GM21360 (cell line): ENCODE data around the gene FAM81A.

Experiments used
- ATAC-seq: cut with Tn5 transposase; IDR thresholded peaks from one replicate; pipeline ENCODE4 v1.9.1; 2021; ENCODE audit warnings: mild to moderate bottlenecking, moderate library complexity; ENCODE audit not compliant: unreplicated experiment

Gene FAM81A

GRCh38 chr15:59537403-59537802 is 99.4 kb downstream of the FAM81A start:
- no peak for ATAC-seq

- ATAC-seq, result no peak
Observed at GRCh38 chr15:59538494-59538893, 100.5 kb downstream of the FAM81A start.

DNA sequence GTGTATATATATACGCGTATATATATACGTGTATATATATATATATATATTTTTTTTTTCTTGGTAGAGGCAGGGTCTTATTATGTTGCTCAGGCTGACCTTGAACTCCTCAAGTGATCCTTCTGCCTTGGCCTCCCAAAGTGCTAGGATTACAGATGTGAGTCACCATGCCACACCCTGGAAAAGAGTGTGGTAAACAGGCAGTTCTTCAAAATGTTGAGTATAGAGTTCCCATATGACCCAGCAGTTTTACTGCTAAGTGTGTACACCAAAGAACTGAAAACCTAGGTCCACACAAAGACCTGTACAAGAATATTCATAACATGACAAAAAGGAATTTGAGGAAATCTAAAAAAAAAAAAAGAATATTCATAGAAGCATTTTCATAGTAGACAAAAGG is 101.8 kb downstream of the FAM81A start:
- ATAC-seq, result no peak

DNA sequence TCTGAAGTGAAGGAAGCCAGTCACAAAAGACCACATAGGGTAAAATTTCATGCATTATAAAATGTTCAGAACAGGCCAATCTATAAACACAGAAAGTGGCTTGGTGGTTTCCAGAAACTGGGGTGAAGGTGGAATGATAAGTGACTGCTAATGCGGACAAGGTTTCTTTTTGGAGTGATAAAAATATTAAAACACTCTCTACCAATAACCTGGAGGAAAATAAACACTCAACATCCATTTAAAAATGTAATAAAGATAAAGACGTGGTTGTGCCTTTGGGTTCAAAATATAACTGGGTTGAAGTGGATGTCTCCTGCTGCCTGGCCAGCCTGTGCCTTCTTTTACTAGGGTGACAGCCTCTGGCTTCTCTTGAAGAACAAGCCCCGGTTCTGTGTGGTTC is 102.7 kb downstream of the FAM81A start:
- ATAC-seq, result no peak

DNA sequence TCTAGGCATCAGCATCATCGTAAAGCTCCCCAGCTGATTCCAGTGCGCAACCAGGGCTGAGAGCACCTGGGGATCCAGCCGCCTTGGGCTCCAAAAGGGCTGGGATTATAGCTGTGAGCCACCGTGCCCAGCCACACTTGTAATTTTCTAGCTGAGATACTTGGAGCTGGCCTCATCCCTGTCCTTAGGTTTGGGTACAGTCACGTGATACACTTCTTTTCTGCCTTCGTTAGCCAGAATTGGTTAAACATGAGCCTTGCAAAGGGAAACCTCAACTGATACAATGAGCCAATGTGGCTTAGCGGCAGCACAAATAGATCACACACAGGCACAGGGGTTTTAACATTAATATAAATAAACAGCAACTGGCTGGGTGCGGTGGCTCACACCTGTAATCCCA is 103.8 kb downstream of the FAM81A start:
- ATAC-seq, result no peak

DNA sequence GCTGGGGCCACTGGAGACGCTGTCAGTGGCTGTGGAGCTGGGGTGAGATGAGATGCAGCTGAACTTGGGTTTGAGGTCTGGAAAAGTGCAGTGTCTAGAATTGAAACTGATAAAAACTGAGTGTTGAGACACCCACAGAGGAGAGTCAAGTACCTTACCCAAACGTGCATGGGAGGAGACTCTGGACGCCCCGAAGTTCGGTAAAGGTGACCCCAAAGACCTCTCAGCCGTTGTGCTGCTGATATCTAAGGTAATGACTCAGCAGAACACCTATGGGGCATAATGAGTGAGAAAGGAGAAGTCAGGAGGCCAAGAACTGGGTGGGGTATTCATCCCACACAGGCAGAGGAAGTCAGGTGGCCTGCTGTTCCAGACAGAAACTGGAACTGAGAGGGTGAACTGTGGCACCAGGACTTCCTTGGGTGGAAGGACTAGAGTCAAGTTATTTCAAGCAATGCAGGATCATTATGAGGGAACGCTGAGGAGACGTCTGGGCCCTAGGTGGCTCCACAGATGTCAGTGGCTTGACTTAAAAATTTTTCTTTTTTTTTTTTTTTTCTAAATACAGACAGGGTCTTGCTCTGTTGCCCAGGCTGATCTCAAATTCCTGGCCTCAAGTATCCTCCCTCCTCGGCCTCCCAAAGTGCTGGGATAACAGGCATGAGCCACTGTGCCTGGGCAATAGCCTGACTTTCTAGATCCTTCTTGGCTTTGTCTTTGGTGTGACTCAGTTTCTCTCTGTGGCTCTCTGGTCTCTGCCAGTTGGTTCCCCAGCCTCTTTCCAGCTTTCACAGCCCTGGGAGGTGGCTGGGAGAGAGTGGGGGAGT is 105.9 kb downstream of the FAM81A start:
- peak; percentile 74 for ATAC-seq

DNA sequence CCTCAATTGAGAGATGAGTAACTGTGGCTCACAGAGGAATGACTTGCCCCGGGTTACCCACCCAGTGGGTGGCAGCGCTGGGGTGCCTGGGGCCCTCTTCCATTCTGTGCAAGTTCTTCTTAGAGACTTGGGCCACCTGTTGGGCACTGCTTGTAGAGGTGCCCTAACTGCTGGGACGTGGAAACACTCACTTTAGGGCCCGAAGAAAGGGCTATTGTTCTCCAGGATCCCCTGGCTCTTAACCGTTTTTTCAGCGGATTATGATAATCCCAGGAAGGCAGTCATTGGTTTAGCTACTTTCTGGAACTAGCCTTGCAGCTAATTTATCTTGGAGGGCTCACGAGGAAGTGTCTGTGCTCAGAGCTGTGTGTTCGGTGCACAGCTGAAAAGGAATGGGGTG is 107.6 kb downstream of the FAM81A start:
- no peak for ATAC-seq

DNA sequence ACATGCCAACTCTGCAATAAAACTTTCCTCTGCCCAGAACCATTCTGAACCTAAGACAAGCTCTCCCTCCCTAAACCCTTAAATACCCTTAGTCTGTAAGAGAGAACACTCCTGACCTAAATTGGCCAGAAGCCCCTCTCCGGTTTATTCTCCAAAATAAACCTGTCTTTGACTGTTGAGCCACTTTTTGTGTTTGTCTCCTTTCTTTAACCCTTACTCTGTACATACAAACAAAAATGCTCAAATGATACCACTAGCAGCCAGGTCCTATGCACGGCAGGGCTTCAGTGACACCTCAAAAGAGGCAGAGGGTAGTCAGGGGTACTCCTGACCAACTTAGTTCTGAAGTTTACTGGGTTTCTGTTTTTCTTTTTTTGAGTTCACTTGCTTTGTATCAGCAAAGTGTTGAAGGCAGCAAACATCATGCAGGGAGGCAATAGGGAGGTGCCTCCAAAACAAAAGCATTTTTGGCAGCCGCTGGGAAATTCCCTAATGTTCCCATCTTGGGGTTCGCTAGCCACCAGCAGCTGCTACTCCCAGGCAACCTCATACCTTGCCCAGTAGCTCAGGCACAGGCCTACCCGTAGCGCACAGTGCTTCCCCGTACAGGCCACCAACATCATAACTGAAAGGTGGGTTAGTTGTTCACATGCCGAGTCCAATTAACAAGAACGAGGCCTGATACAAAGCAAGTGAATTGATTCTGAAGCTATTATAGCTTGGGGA is 110.7 kb downstream of the FAM81A start:
- ATAC-seq, result no peak

DNA sequence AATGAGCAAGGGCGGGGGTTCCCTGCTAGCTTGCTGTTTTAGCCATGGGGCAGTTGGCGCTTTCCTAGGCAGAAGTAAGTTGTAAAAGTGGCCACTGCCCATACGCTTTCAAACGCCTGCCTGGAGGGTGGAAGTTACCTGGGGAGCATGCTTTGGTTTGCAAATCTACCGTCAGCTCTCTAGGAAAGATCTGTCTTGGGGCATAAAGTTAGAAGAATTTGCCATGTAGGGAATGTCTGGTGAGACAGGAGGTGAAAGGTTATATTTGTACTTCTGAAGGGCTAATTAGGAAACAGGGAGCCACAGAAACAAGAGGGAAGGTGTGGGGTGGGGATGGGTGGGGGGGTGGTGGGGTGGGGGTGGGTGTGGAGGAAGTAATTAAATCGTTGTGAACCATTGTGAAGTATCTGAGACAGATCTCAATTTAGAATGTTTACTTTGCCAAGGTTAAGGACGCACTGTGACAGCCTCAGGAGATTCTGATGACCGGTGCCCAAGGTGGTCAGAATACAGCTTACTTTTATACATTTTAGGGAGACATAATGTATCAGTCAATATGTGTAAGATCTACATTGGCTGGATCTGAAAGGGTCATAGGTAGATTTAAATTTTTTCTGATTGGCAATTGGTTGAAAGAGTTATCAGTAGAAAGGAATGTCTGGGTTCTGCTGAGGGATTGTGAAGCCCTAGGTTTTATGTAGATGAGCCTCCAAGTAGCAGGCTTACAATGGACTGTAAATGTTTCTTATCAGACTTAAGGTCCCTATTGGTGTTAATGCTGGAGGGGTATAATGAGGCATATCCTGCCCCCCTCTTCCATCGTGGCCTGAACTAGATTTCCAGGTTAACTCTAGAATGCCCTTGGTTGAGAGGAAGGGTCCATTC is 111.6 kb downstream of the FAM81A start:
- ATAC-seq, result no peak

DNA sequence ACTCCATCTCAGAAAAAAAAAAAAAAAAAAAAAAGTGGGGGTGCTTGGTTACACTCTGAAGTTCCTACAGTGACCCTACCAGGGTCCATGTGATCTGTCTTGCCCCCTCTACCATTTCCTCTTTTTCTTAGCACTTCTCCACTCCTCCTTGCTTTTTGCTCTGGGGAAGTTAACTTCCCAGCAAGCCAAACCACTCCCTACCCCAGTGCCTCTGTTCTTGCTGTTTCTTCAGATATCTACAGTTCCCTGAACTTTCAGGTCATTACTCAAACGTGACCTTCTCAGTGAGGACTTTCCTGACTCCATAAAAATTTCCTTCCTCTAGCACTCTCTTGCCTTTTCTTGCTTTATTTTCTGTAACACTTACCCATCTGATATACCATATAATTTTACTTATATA is 112.5 kb downstream of the FAM81A start:
- no peak for ATAC-seq

DNA sequence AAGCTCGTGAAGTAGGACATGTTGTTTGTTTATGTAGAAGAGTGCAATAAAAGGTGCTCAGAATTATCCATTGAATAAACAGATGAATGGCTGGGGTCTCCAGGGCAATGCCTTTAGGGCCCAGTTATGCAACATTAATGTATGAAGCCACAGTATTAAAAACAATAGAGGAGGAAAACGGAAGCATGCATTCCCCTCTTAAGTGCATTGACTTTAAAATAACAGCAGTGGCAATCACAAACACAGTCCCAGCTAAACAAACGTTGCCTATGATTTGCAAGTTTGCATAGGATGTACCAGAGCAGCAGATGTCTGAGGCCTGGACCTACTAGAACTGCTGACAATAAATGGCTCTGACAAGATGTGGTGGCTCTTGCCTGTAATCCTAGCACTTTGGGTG is 113.0 kb downstream of the FAM81A start:
- ATAC-seq, result no peak

GRCh38 chr15:59553879-59554735 is 116.1 kb downstream of the FAM81A start:
- no peak for ATAC-seq

DNA sequence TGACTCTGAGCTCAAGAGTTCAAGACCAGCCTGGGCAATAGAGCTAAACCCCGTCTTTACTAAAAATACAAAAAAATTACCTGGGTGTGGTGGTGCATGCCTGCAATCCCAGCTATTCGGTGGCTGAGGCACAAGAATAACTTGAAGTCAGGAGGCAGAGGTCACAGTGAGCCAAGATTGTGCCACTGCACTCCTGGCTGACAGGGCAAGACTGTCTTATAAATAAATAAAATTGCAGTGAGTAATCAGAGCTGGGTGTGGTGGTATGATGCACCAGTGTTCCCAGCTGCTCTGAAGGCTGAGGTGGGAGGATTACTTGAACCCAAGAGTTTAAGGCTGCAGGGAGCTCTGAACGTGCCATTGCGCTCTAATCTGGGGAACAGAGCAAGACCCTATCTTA is 117.7 kb downstream of the FAM81A start:
- no peak for ATAC-seq

DNA sequence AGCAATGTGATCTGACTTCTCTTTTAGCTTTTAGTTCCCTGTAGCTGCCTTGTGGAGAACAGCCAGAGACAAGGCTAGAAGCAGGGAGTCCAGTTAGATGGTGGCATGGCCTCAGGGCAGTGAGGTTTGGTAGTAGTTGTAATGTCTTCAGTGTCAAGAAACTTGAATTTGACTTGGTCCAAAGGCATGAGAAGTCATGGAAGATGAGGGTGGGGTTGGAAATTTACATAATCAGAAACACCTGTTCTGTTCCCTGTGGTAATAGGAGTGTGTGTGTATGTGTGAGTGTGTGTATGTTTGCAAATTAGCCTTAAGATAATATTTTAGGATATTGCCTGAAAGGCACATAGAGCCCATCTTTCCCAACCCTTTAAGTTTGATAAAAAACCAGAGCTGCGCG is 118.4 kb downstream of the FAM81A start:
- ATAC-seq, result no peak

DNA sequence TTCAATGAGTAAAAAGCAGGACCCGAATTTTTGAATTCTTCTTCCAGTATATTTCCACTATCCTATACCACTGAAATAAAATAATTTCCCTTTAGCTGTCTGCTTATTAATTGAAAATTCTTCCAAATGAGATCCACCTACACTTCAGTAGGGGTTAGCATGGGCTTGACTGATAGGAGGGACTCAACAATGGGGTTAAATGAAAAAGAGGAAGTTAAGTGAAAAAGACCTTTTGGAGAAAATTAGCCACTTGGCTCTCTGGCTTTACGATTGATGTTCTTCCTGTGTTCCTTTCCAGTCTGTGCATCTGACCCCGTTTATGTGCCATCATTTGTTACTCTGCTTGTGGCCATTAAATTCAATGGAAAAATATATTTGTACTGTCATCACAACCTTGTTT is 119.6 kb downstream of the FAM81A start:
- ATAC-seq, result no peak

DNA sequence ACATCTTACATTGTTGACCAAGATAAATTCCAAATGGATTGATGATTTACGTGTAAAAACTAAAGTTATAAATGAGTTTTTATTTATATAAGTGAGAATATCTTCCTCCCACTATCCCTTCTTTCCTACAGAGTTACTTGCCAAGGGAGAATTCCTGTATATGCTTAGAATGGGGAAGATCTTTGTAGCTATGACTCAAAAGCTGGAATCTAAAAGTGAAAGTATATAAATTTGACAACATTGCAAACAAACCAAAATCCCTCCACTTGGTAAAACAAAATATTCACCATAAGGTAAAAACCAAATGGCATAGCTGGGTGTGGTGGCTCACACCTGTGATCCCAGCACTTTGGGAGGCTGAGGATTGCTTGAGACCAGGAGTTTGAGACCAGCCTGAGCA is 120.9 kb downstream of the FAM81A start:
- ATAC-seq, result no peak

- no peak for ATAC-seq
Observed at GRCh38 chr15:59561547-59561946, 123.6 kb downstream of the FAM81A start.

DNA sequence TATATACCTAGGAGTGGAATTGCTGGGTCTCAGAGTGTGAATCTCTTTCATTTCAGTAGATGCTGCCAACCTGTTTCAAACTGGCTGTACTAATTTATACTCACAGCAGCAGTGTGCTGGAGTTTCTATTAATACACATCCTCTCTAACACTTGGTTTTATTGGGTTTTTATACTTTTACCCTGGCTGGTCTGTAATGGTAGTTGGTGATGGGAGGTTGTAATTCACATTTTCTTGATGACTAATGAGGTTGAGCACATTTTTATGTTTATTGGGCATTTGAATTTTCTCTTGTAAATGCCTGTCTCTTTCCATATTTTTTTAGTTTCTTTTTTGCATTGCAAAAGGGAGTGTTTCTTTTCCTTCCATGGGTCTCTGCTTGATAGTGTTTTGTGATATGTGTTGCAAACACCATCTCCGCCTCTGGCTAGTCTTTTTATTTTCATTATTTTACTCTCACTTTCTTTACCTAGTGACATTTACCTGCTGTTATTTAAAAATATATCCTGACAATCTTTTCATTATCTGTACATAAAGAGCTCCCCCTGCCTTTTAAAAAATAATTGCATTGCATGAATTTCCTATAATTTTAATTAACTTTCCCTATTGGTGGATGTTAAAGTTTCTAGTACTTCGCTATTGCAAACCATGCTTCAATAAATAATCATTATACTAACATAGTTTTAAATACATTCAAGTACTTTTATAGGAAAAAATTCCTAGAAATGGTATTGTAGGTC is 124.6 kb downstream of the FAM81A start:
- no peak for ATAC-seq

GRCh38 chr15:59565299-59565698 is 127.3 kb downstream of the FAM81A start:
- ATAC-seq, result no peak

DNA sequence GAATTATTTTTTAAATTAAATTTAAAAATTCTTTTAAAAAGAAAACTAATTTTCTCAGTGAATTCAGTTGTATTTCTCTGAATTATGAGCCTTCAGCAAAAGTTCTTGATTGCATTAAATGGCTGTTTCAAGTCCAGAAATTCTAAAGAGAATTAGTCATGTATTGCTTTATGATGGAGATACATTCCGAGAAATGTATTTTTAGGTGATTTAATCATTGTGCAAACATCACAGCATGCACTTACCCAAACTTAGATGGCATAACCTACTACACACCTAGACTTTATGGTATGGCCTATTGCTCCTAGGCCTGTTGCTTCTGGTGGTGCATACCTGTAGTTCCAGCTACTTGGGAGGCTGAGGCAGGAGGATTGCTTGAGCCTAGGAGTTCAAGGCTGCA is 129.3 kb downstream of the FAM81A start:
- ATAC-seq, result no peak
